SH-SY5Y (cell line): ENCODE data around the gene LTBP1.

Source experiments
- GATA2 ChIP-seq: IDR thresholded peaks from 2 replicates; pipeline ENCODE4 v1.6.1; 2011; ENCODE audit warnings: mild to moderate bottlenecking, low read depth, low read length
- GATA3 ChIP-seq: IDR thresholded peaks from 2 replicates; pipeline ENCODE4 v1.6.1; 2011; ENCODE audit warnings: low read depth, mild to moderate bottlenecking, low read length, moderate library complexity

DNA sequence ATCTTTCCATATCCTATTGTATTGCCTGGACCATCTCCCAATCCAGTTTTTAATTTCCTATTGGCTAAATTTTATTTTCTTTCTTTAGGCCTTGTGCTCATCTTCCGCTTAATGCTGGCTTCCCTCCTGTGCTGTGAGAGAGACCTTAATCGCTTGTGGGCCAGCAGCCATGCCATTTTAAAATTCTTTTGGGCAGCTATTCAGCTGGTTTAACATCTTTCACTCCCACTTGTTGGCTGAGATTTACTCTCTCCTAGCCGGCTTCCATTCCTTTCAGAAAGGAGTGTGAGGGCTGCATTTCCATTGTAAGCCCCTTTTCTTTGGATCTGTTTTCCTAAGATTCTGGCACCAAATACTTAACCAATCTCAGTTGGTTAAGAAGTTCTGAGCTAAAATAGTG lies 388.8 kb downstream of the LTBP1 start:
- no peak for TF ChIP-seq GATA2
- no peak for TF ChIP-seq GATA3
